ENCODE measurements around the gene PSORS1C2.
A peak's percentile ranks its signal among the peaks of the same experiment; 100 is the strongest.

PSORS1C2 gene

GRCh38 chr6:31129130-31129529 is 9.7 kb downstream of the PSORS1C2 start:
- H3K27me3 ChIP-seq (ENCODE audit: control insufficient read depth, insufficient read depth, low read length), result no peaks in the 10 kb centered on the region
- TF ChIP-seq CTCF (IDR thresholded peaks at IDR 0.05), result no peak
- no peak overlapping the region for H3K27ac ChIP-seq
- H3K36me3 ChIP-seq (ENCODE audit: control insufficient read depth, insufficient read depth, low read length), result no peaks in the 10 kb centered on the region
- no peak overlapping the region for H3K9ac ChIP-seq
- no peak overlapping the region for H3K4me3 ChIP-seq (ENCODE audit: low read depth, low read length)
- H3K4me2 ChIP-seq (ENCODE audit: low read length), result no peak overlapping the region
- no peak overlapping the region for H2AFZ ChIP-seq
- H3K4me1 ChIP-seq, result peaks cover 18% of the 10 kb centered on the region
- H3K9me3 ChIP-seq (ENCODE audit: control insufficient read depth, low read length), result no peaks in the 10 kb centered on the region
- peaks cover 4% of the 10 kb centered on the region for H3K79me2 ChIP-seq

DNA sequence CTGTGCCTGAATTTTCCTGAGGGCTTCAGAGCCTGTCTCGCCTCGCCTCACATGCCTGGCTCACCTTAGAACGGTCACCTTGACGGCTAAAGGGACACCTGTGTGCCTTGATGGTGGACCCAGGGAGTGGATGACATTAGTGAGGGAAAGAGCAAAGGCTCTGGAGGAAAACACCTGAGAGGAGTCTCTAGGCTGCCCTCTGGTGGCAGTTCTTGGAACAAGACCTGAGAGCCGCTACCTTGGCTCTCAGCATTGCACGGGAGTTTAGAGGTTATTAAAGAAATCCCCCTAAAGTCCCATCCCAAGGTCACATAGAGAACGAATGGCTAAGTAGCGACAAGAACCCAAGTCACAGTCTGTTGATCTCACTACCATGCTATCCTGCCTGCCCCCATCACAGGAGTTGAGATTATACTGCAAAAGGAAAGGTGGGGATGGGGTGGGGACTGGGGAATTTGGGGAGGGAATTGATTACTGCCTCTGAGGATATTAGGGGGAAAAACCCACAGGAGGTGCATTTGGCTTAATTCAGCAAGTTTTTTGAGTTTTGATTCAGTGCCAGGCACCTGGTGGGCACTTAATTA is 10.7 kb downstream of the PSORS1C2 start:
- Histone ChIP-seq H3K9me3 (ENCODE audit: control insufficient read depth, low read length) (no peaks in the 10 kb centered on the region), H3K79me2 (peaks cover 4% of the 10 kb centered on the region), H3K27ac (no peak overlapping the region), H3K4me3 (ENCODE audit: low read depth, low read length) (no peak overlapping the region), H2AFZ (peak overlapping the region; percentile 80), H3K4me1 (peaks cover 26% of the 10 kb centered on the region), H3K9ac (no peak overlapping the region), H3K27me3 (ENCODE audit: control insufficient read depth, insufficient read depth, low read length) (no peaks in the 10 kb centered on the region), H3K36me3 (ENCODE audit: control insufficient read depth, insufficient read depth, low read length) (no peaks in the 10 kb centered on the region), H3K4me2 (ENCODE audit: low read length) (no peak overlapping the region)
- TF ChIP-seq CTCF (IDR thresholded peaks at IDR 0.05), result peak; percentile 92

- Histone ChIP-seq H3K27ac (no peak overlapping the region), H3K36me3 (ENCODE audit: control insufficient read depth, insufficient read depth, low read length) (no peaks in the 10 kb centered on the region), H3K9ac (no peak overlapping the region), H3K27me3 (ENCODE audit: control insufficient read depth, insufficient read depth, low read length) (no peaks in the 10 kb centered on the region), H3K4me2 (ENCODE audit: low read length) (no peak overlapping the region), H3K9me3 (ENCODE audit: control insufficient read depth, low read length) (no peaks in the 10 kb centered on the region), H3K4me1 (peaks cover 42% of the 10 kb centered on the region), H3K79me2 (peaks cover 4% of the 10 kb centered on the region), H2AFZ (no peak overlapping the region), H3K4me3 (ENCODE audit: low read depth, low read length) (no peak overlapping the region)
- TF ChIP-seq CTCF (IDR thresholded peaks at IDR 0.05), result no peak
These were observed 12.3 kb downstream of the PSORS1C2 start for GRCh38 chr6:31126396-31127175.

GRCh38 chr6:31125586-31126363 is 13.1 kb downstream of the PSORS1C2 start:
- no peak overlapping the region for H3K9ac ChIP-seq
- TF ChIP-seq CTCF (IDR thresholded peaks at IDR 0.05), result no peak
- no peaks in the 10 kb centered on the region for H3K36me3 ChIP-seq (ENCODE audit: control insufficient read depth, insufficient read depth, low read length)
- peak overlapping the region; percentile 79 for H2AFZ ChIP-seq
- no peaks in the 10 kb centered on the region for H3K9me3 ChIP-seq (ENCODE audit: control insufficient read depth, low read length)
- H3K27me3 ChIP-seq (ENCODE audit: control insufficient read depth, insufficient read depth, low read length), result no peaks in the 10 kb centered on the region
- peaks cover 4% of the 10 kb centered on the region for H3K79me2 ChIP-seq
- H3K4me1 ChIP-seq, result peaks cover 48% of the 10 kb centered on the region
- no peak overlapping the region for H3K4me3 ChIP-seq (ENCODE audit: low read depth, low read length)
- H3K27ac ChIP-seq, result peak overlapping the region; percentile 26
- no peak overlapping the region for H3K4me2 ChIP-seq (ENCODE audit: low read length)

Measured in parathyroid adenoma (tissue), 2 donors.